HG02840 (cell line): ENCODE results near the gene BMPR2.
"Not testable (repeated sequence)": the region's sequence is repeated elsewhere in the genome, so short reads cannot be mapped to it uniquely, and the experiment has no call there.

ENCODE experiments used
- ATAC-seq: cut with Tn5 transposase; IDR thresholded peaks from one replicate; pipeline ENCODE4 v1.9.1; 2021; ENCODE audit warnings: mild to moderate bottlenecking, moderate library complexity, moderate number of reproducible peaks; ENCODE audit not compliant: unreplicated experiment, low FRiP score

The BMPR2 gene

GRCh38 chr2:202444000-202444399 lies 67.9 kb downstream of the BMPR2 start:
- ATAC-seq, result no peak

GRCh38 chr2:202449344-202449743 lies 73.2 kb downstream of the BMPR2 start:
- no peak for ATAC-seq

- no peak for ATAC-seq
Measured at GRCh38 chr2:202450785-202451184, 74.7 kb downstream of the BMPR2 start.

GRCh38 chr2:202452744-202453143 lies 76.6 kb downstream of the BMPR2 start:
- ATAC-seq, result no peak

- no peak for ATAC-seq
Measured at GRCh38 chr2:202454536-202454935, 78.4 kb downstream of the BMPR2 start.

- ATAC-seq, result no peak
Measured at GRCh38 chr2:202455114-202455513, 79.0 kb downstream of the BMPR2 start.

GRCh38 chr2:202460119-202460518 lies 84.0 kb downstream of the BMPR2 start:
- ATAC-seq, result no peak

- no peak for ATAC-seq
Measured at GRCh38 chr2:202479090-202479489, 103.0 kb downstream of the BMPR2 start.

- no peak for ATAC-seq
Measured at GRCh38 chr2:202479610-202480009, 103.5 kb downstream of the BMPR2 start.

- no peak for ATAC-seq
Measured at GRCh38 chr2:202486351-202486750, 110.2 kb downstream of the BMPR2 start.

- ATAC-seq, result no peak
Measured at GRCh38 chr2:202488671-202489070, 112.5 kb downstream of the BMPR2 start.

GRCh38 chr2:202490479-202490878 lies 114.4 kb downstream of the BMPR2 start:
- no peak for ATAC-seq

GRCh38 chr2:202491514-202491913 lies 115.4 kb downstream of the BMPR2 start:
- no peak for ATAC-seq

GRCh38 chr2:202494300-202495229 lies 118.4 kb downstream of the BMPR2 start:
- ATAC-seq, result no peak

GRCh38 chr2:202495230-202495604 lies 119.1 kb downstream of the BMPR2 start:
- ATAC-seq, result no peak

- not testable (repeated sequence) for ATAC-seq
Measured at GRCh38 chr2:202496835-202497472, 120.8 kb downstream of the BMPR2 start.

GRCh38 chr2:202497473-202497866 lies 121.3 kb downstream of the BMPR2 start:
- not testable (repeated sequence) for ATAC-seq

- not testable (repeated sequence) for ATAC-seq
Measured at GRCh38 chr2:202499841-202500240, 123.7 kb downstream of the BMPR2 start.

- ATAC-seq, result not testable (repeated sequence)
Measured at GRCh38 chr2:202503276-202503675, 127.1 kb downstream of the BMPR2 start.

- no peak for ATAC-seq
Measured at GRCh38 chr2:202508686-202509085, 132.6 kb downstream of the BMPR2 start.

GRCh38 chr2:202510911-202511310 lies 134.8 kb downstream of the BMPR2 start:
- no peak for ATAC-seq

GRCh38 chr2:202512176-202512575 lies 136.0 kb downstream of the BMPR2 start:
- ATAC-seq, result no peak
